WTC11 (cell line): ENCODE data around the gene CUTA. TPM values are rescaled to one million over a fixed set of nuclear protein-coding genes. Genes with fewer than 3 reads are reported as not detected.

Source experiments
- ATAC-seq: fragments of 200-7000 bp; cut with Tn5 transposase; 2 replicates; pipeline ENCODE4 v1.10.0; 2021; ENCODE audit warnings: mild to moderate bottlenecking, moderate library complexity
- CTCF ChIA-PET: fragments of 300-600 bp; sonication (Branson Sonifier 250); formaldehyde crosslinking; loops from one replicate; lab custom pipeline; 2021; ENCODE audit warnings: antibody characterized with exemption; lab: Charles Lee
- POLR2A ChIA-PET: fragments of 350-600 bp; sonication (Branson Sonifier 250); formaldehyde crosslinking; loops from one replicate; lab custom pipeline; 2021; ENCODE audit warnings: antibody characterized with exemption; lab: Charles Lee
- DNase-seq: peaks from one replicate; pipeline ENCODE4 v3.0.0; 2021; ENCODE audit warnings: low spot score
- H3K27ac Mint-ChIP-seq: 2 replicates; pipeline ENCODE4 v1.8.0; 2021; ENCODE audit warnings: mixed read lengths
- H3K27me3 Mint-ChIP-seq: 2 replicates; pipeline ENCODE4 v1.8.0; 2021; ENCODE audit warnings: low read depth, mild to moderate bottlenecking, moderate library complexity, mixed read lengths
- H3K36me3 Mint-ChIP-seq: 2 replicates; pipeline ENCODE4 v1.8.0; 2021; ENCODE audit warnings: mixed read lengths
- H3K4me1 Mint-ChIP-seq: 2 replicates; pipeline ENCODE4 v1.8.0; 2022; ENCODE audit warnings: mixed read lengths
- H3K4me3 Mint-ChIP-seq: 2 replicates; pipeline ENCODE4 v1.8.0; 2021; ENCODE audit warnings: mild to moderate bottlenecking, moderate library complexity, mixed read lengths
- H3K9me3 Mint-ChIP-seq: 2 replicates; pipeline ENCODE4 v1.8.0; 2021; ENCODE audit warnings: mixed read lengths
- ATF1 ChIP-seq: sonication (generic); formaldehyde crosslinking; IDR thresholded peaks from 2 replicates; pipeline ENCODE4 v1.8.1; 2023; ENCODE audit warnings: mild to moderate bottlenecking, moderate library complexity, missing genetic modification reagents
- ATF6 ChIP-seq: sonication (generic); formaldehyde crosslinking; IDR thresholded peaks from 2 replicates; pipeline ENCODE4 v1.8.1; 2023; ENCODE audit warnings: mild to moderate bottlenecking, missing genetic modification reagents
- CREM ChIP-seq: sonication (generic); formaldehyde crosslinking; IDR thresholded peaks from 2 replicates; pipeline ENCODE4 v1.8.1; 2022; ENCODE audit warnings: mild to moderate bottlenecking, missing genetic modification reagents, moderate library complexity
- E2F1 ChIP-seq: sonication (generic); formaldehyde crosslinking; IDR thresholded peaks from 2 replicates; pipeline ENCODE4 v1.8.0; 2022; ENCODE audit warnings: mild to moderate bottlenecking, missing genetic modification reagents
- HMGXB4 ChIP-seq: sonication (generic); formaldehyde crosslinking; IDR thresholded peaks from 2 replicates; pipeline ENCODE4 v1.8.1; 2023; ENCODE audit warnings: mild to moderate bottlenecking, moderate library complexity, missing genetic modification reagents
- JAZF1 ChIP-seq: fragments of 250-450 bp; sonication (Bioruptor Pico); IDR thresholded peaks from 2 replicates; pipeline ENCODE4 v1.9.0; 2021; ENCODE audit warnings: moderate library complexity, mild to moderate bottlenecking, inconsistent platforms
- KAT7 ChIP-seq: sonication (generic); formaldehyde crosslinking; IDR thresholded peaks from 2 replicates; pipeline ENCODE4 v1.8.1; 2023; ENCODE audit warnings: missing genetic modification reagents, mild to moderate bottlenecking, borderline replicate concordance
- MAX ChIP-seq: sonication (generic); formaldehyde crosslinking; IDR thresholded peaks from 2 replicates; pipeline ENCODE4 v1.8.0; 2022; ENCODE audit warnings: mild to moderate bottlenecking, missing genetic modification reagents
- MLX ChIP-seq: sonication (generic); formaldehyde crosslinking; IDR thresholded peaks from 2 replicates; pipeline ENCODE4 v1.8.1; 2023; ENCODE audit warnings: mild to moderate bottlenecking, missing genetic modification reagents, moderate library complexity
- MYBL2 ChIP-seq: sonication (generic); formaldehyde crosslinking; IDR thresholded peaks from 2 replicates; pipeline ENCODE4 v1.8.1; 2023; ENCODE audit warnings: mild to moderate bottlenecking, moderate library complexity, missing genetic modification reagents
- NFE2L1 ChIP-seq: sonication (generic); formaldehyde crosslinking; IDR thresholded peaks from 2 replicates; pipeline ENCODE4 v1.8.1; 2023; ENCODE audit warnings: missing genetic modification reagents
- NR3C1 ChIP-seq: sonication (generic); formaldehyde crosslinking; conservative IDR thresholded peaks from 2 replicates; pipeline ENCODE4 v1.8.1; 2023; ENCODE audit warnings: low read depth, mild to moderate bottlenecking, missing genetic modification reagents
- PRDM15 ChIP-seq: sonication (generic); formaldehyde crosslinking; IDR thresholded peaks from 2 replicates; pipeline ENCODE4 v1.8.0; 2022; ENCODE audit warnings: missing genetic modification reagents
- SMAD4 ChIP-seq: sonication (generic); formaldehyde crosslinking; IDR thresholded peaks from 2 replicates; pipeline ENCODE4 v1.8.0; 2022; ENCODE audit warnings: mild to moderate bottlenecking, missing genetic modification reagents
- ZBTB43 ChIP-seq: sonication (generic); formaldehyde crosslinking; IDR thresholded peaks from 2 replicates; pipeline ENCODE4 v1.8.1; 2023; ENCODE audit warnings: mild to moderate bottlenecking, missing genetic modification reagents
- ZNF121 ChIP-seq: sonication (generic); formaldehyde crosslinking; IDR thresholded peaks from 2 replicates; pipeline ENCODE4 v1.8.0; 2023; ENCODE audit warnings: missing genetic modification reagents
- ZNF263 ChIP-seq: sonication (generic); formaldehyde crosslinking; IDR thresholded peaks from 2 replicates; pipeline ENCODE4 v1.8.1; 2022; ENCODE audit warnings: low read depth, mild to moderate bottlenecking, moderate library complexity, missing genetic modification reagents
- ZNF396 ChIP-seq: fragments of 250-450 bp; sonication (Bioruptor Pico); IDR thresholded peaks from 2 replicates; pipeline ENCODE4 v1.8.0; 2021; ENCODE audit warnings: mild to moderate bottlenecking, moderate library complexity, borderline replicate concordance
- total RNA-seq: library from RNA; stranded (reverse); gene quantifications from 3 replicates; pipeline ENCODE4 v1.2.3, GENCODE V29; 2021

CUTA gene
- total RNA-seq, 1 experiment from 2014 or later, result 247 TPM

GRCh38 chr6:33383427-33384185, 34.3 kb downstream of the CUTA start:
- H3K4me1 Mint-ChIP-seq, result peaks cover 2% of the 10 kb centered on the region; the same call in 1 of the 2 replicates
- ChIA-PET POLR2A (interaction anchor here (0.7 kb wide), 1 partner anchor 32 kb away, joined by 11 read pairs; no protein-coding TSS in a partner anchor), CTCF (no interaction called here)
- H3K9me3 Mint-ChIP-seq, result no peaks in the 10 kb centered on the region
- H3K36me3 Mint-ChIP-seq, result no peaks in the 10 kb centered on the region
- DNase-seq, result no peak
- no peaks in the 10 kb centered on the region; the same call in 1 of the 2 replicates for H3K27me3 Mint-ChIP-seq
- no peak overlapping the region for H3K4me3 Mint-ChIP-seq
- no peak overlapping the region for H3K27ac Mint-ChIP-seq
- ATAC-seq, result no peak
- TF ChIP-seq HMGXB4 (CRISPR knock-in tag), result no peak
- TF ChIP-seq CREM (CRISPR knock-in tag), result no peak
- no peak for TF ChIP-seq ZNF263 (CRISPR knock-in tag)
- TF ChIP-seq ZBTB43 (CRISPR knock-in tag), result no peak
- no peak for TF ChIP-seq NFE2L1 (CRISPR knock-in tag)
- TF ChIP-seq E2F1 (CRISPR knock-in tag), result no peak
- TF ChIP-seq ATF6 (CRISPR knock-in tag), result no peak
- no peak for TF ChIP-seq ZNF121 (CRISPR knock-in tag)
- TF ChIP-seq ATF1 (CRISPR knock-in tag), result no peak
- TF ChIP-seq MLX (CRISPR knock-in tag), result no peak
- TF ChIP-seq JAZF1, result no peak
- TF ChIP-seq PRDM15 (CRISPR knock-in tag), result no peak
- TF ChIP-seq MAX (CRISPR knock-in tag), result no peak
- TF ChIP-seq ZNF396 (CRISPR knock-in tag), result no peak
- no peak for TF ChIP-seq NR3C1 (CRISPR knock-in tag)
- TF ChIP-seq SMAD4 (CRISPR knock-in tag), result no peak
- TF ChIP-seq KAT7 (CRISPR knock-in tag), result no peak
- TF ChIP-seq MYBL2 (CRISPR knock-in tag), result no peak
- TF ChIP-seq, all 79 proteins: peak for 0
